Amniotic epithelial cell (primary cell): Measurements from ENCODE around the gene GAGE10.
A peak's percentile ranks its signal among the peaks of the same experiment; 100 is the strongest.
"Not testable (repeated sequence)": the region's sequence is repeated elsewhere in the genome, so short reads cannot be mapped to it uniquely, and the experiment has no call there.

Experiments used
- DNase-seq: peaks from one replicate; pipeline ENCODE4 v3.0.0-alpha.2; 2010; ENCODE audit warnings: low read depth

Gene GAGE10

DNA sequence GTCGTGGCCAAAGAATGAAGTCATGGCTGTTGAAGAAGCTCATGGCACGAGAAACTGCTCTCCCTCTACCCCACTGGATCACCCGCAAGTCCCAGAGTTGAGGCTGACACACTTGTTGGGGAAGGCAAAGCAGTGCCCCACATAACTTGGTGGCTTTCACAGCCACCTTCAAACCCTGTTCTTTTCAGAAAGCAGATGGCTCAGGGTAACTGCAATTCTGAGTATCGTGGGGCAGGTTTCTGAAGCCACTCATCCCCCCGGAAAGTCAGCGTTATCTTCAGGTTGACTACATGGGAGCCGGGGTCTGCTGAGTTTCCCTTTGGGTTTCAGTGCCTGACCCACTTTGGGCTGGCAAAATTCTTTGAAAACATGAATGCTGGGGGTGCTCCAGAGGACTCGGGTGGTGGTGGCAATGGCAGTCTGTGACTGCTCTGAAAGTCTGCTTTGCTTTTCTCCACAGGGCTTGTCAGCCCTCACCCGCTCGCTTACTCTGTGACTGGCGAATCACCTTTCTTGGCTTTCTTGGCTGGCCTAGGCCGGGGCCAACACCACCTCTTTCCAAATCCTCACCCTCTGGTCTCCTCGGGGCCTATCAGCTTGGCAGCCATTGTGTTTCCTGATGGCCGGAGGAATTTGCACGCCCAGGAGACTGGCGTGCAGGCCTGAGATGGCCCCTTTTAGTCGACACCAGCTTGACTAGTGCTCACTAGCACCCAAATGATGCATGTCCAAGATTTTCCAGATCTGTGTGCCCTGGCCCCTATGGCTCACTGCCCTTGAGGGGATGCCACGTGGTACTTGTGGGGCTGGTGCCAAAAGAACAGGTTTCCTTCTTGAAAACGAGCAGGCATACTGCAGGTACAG lies 26.5 kb upstream of the GAGE10 start:
- DNase-seq = peak; percentile 7

DNA sequence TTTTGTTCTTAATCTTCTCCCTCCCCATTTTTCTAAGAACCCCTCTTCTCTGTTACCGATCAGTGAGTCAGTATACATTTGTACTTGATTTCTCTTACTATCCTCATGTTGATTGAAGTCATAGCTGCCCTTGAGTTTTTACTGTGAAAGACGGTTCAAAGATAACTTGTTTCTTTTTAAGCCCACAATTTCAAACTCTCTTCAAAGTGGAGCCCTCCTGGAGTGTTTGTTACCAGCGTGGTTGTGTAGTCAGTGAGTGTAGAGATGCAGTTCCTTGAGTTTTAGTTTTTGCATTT lies 26.0 kb upstream of the GAGE10 start:
- no peak for DNase-seq

DNA sequence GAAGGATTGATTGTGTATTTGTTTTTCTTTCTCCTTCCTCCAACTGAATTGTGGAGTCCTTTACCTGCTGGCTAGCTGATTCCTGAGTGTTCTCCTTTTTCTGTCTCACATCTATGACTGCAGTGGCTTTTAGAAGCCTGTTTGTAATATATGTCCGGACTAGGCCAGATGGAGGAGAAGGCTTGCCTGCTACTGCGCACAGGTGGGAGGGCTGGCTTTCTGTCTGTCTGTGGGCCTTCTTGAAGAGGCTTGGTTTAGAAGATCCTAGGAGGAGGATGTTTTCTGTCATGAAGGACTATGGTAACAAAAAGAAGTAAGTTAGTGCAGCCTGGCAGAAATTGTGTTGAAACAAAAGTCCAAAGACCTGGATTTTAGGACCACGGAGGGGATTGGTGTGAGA lies 25.4 kb upstream of the GAGE10 start:
- DNase-seq = no peak

DNA sequence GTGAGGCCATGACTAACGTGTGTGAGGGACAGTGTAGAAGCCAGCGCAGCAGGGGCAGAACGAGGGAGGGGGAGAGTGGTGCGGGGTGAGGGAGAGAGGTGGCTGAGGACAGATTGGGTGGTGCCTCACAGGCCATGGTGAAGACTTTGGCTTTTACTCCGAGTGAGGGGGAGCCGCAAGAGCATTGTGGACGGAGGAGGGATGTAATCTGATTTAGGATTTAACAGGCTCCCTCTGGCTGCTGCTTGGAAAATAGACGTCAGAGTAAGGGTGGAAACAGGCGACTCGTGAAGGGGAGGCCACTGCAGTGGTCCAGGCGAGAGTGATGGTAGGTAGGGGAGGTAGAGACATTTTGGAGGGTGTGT lies 20.8 kb upstream of the GAGE10 start:
- peak; percentile 27 for DNase-seq

DNA sequence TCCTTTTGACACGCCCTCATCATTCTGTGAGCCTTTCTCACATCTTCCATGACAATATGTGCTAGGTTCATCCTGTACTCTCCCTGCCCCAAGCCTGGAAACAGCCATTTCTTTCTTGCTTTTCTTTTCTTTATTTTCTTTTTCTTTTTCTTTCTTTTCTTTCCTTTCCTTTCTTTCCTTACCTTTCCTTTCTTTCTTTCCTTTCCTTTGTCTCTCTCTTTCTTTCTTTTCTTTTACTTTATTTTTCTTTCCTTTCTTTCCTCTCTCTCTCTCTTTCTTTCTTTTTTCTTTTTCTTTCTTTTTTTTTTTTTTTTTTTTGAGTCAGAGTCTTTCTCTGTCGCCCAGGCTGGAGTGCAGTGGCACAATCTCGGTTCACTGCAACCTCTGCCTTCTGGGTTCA lies 19.2 kb upstream of the GAGE10 start:
- no peak for DNase-seq

- DNase-seq = no peak
Observed at GRCh38 chrX:49286136-49286535, 17.3 kb upstream of the GAGE10 start.

GRCh38 chrX:49286581-49286980 lies 16.9 kb upstream of the GAGE10 start:
- no peak for DNase-seq

- no peak for DNase-seq
Observed at GRCh38 chrX:49287665-49288064, 15.8 kb upstream of the GAGE10 start.

DNA sequence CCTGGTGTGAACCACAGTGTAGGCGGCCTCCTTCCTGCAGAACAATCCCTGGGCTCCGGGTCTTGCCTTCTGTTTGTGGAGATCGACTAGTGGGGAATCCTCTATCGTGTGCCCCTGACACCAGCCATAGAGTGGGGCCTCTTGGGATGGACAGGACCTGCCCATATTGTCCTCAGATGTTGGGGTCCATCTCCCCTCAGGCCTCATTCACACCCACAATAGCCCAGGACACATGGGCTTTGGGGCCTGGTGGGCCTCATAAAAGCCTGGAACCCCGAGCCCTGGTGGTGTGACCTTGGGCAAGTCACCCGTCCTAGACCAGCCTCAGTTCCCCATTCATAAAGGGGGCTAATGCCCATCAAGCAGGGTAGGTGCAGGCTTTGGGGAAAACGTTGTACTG lies 13.2 kb upstream of the GAGE10 start:
- DNase-seq = no peak

DNA sequence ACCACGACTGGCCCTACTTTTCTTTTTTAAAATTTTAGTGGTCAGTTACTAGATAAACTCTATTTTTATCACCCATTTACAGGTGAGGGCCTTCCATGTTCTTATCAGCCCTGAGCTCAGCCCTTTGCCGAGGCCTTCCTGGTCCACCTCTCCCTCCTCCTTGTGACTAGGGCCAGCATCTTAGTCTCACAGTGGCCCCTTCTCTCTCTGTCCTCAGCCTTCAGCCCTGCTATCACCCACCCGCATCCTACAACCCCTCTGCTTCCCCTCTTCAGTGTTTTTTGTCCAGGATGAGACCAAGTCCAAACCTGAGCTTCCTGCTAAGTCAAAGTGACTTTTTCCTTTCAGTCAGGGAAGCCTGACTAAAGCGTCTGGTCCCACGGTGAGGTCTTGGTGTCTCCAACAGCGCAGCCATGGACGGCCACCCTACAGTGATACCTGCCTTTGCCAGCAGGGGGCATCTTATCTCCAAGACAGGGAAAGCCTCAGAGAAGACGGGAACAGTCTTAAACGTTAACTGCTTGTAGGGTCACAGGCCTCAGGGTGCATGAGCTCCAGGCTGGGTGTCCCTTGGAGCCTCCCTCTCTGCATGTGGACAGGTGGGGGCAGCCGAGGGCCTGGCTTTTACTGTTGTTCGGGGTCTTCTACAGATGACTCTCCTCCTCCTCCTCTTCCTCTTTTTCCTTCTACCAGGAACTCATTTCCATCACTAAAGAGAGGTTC lies 11.7 kb upstream of the GAGE10 start:
- peak; percentile 41 for DNase-seq

GRCh38 chrX:49292400-49293362 lies 10.8 kb upstream of the GAGE10 start:
- no peak for DNase-seq

DNA sequence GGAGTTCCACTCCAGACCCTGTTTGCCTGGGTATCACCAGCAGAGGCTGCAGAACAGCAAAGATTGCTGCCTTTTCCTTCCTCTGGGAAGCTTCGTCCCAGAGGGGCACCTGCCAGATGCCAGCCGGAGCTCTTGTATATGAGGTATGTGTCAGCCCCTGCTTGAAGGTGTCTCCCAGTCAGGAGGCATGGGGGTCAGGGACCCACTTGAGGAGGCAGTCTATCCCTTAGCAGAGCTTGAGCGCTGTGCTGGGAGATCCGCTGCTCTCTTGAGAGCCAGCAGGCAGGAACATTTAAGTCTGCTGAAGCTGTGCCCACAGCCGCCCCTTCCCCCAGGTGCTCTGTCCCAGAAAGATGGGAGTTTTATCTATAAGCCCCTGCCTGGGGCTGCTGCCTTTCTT lies 4.2 kb upstream of the GAGE10 start:
- DNase-seq = not testable (repeated sequence)

DNA sequence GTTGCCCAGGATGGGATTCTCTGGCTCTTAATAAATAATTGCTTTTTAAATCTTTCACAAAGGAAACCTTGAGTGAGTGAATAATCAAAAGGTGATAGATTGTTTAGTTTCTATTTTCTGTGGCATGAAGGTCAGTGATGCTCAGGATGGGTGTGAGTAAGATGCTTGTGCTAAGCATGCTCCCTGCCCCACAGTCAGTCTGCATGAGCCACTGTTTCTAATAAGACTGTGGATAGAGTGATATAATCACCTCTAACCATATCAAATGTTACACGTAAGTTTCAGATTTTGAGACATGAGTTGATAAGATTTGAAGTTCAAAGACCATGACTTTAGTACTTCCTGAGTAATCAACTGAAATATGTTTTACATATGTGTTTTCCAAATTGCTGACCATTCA lies 2.7 kb upstream of the GAGE10 start:
- DNase-seq = no peak

DNA sequence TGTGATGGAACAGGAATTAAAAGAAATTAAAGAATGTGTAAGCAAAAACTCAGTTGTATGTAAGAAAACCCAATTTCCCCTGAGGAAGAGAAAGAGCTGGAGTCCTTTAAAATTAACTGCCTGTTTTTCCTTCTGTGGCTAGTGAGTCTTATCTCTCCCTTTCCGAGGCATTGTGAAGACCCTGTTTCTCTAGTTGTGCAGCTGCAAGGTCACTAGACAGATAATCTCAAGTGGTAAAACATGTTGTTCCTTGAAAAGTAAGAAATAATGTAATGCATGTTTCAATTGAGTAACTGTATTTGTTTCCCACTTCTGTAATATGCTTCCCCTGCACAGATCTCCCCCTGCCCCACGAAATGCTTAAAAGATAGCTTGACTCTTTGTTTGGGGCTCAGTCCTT lies 4.3 kb downstream of the GAGE10 start:
- DNase-seq = not testable (repeated sequence)

DNA sequence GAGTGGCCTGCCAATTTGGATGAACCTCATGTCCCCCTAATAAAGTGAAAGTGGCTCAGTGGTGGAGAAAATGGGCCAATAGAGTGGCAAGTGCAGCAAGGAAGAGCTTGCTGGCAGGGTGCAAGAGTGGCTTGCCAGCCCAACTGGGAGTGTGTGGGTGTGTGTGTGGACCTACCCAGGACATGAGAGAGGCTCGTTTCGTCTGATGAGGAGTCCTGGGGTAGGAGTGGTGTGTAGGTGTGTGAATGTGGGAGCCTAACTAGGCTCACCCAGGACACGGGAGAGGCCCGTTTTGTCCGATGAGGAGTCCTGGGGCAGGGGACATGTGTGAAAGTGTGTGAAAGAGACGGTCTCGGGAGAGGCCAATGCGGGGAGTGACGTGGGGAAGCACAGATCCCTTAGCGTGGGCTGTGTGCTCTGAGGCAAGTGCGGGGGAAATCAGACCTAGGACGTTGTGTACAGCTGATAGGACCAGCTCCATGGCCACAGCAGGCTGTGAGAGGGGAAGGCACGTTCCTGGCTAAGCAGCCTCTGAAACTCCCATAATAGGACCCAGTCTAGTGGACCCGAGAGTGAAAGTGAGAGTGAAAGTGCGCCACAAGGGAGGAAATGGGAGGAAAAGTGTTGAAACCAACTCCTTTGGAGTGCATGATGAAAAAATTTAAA lies 5.3 kb downstream of the GAGE10 start:
- peak; percentile 10 for DNase-seq

GRCh38 chrX:49309401-49309981 lies 6.0 kb downstream of the GAGE10 start:
- peak; percentile 9 for DNase-seq

DNA sequence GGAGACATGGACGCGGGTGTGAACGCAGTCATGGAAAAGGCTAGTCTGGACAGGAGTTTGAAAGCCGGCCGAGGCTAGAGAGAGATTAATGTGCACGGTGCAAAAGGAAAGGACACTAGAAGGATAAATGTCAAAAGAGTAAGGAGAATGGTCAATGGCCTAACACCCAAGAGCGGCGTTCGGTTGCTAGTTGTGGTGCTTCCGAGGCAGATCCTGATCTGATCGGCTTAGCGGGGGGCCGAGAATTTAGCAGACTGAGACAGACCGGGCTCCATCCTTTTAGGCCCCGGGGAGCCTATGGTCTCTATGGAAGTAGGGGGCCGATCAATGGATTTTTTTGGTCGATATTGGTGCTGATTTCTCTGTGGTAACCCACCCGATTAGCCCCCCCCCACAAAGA lies 6.9 kb downstream of the GAGE10 start:
- no peak for DNase-seq

DNA sequence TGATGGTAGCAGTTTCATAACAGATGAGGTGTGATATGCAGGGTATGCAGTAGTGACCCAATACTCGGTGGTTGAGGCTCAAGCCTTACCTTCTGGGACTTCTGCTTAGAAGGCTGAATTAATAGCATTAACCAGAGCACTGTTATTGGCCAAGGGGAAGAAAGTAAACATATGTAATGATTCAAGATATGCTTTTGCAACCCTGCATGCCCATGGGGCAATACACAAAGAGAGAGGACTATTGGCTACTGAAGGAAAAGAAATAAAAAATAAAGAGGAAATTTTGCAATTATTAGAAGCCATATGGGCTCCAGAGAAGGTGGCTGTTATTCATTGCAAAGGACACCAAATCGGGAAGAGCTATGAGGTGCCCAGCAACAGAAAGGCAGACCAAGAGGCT lies 8.7 kb downstream of the GAGE10 start:
- DNase-seq = no peak

- DNase-seq = no peak
Observed at GRCh38 chrX:49316085-49316484, 12.6 kb downstream of the GAGE10 start.

DNA sequence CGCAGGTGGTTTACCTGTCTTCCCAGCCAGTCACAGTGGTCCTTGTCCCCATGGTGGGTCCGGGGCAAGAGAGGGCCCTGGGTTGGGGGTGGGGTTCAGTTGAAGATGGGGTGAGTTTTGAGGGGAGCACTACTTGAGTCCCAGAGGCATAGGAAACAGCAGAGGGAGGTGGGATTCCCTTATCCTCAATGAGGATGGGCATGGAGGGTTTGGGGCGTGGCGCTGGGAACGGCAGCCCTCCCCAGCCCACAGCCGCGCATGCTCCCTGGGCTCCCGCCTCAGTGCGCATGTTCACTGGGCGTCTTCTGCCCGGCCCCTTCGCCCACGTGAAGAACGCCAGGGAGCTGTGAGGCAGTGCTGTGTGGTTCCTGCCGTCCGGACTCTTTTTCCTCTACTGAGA lies 18.3 kb downstream of the GAGE10 start, which contains the start of gene GAGE12J:
Gene GAGE12J (plus strand): TSS at position 301 of the 400 bp plus-strand sequence. CDS start 1,157 bp downstream, outside the sequence.
- not testable (repeated sequence) for DNase-seq

- DNase-seq = not testable (repeated sequence)
Observed at GRCh38 chrX:49322266-49322665, 18.8 kb downstream of the GAGE10 start.
